Neural progenitor cell (in vitro differentiated cells): ENCODE data around the gene KLKB1. TPM values are rescaled to one million over a fixed set of nuclear protein-coding genes. Genes with fewer than 3 reads are reported as not detected.

Experiments
- DNase-seq: peaks from one replicate; pipeline ENCODE4 v3.0.0-alpha.2; 2016; ENCODE audit warnings: low spot score
- H2AFZ ChIP-seq: fragments of 200-600 bp; sonication (generic); replicated peaks from 2 replicates; pipeline ENCODE4 v1.6.1; 2016; ENCODE audit warnings: antibody characterized with exemption
- H3F3A ChIP-seq: fragments of 200-600 bp; sonication (generic); 2 replicates; pipeline ENCODE4 v1.6.1; 2016; ENCODE audit warnings: antibody characterized with exemption, low read depth
- H3K27ac ChIP-seq: fragments of 200-600 bp; sonication (generic); 2 replicates; pipeline ENCODE4 v1.5.1; 2016; ENCODE audit warnings: mild to moderate bottlenecking
- H3K27me3 ChIP-seq: fragments of 200-600 bp; sonication (generic); 2 replicates; pipeline ENCODE4 v1.6.1; 2016; ENCODE audit warnings: mild to moderate bottlenecking, moderate library complexity
- H3K36me3 ChIP-seq: fragments of 200-600 bp; sonication (generic); 2 replicates; pipeline ENCODE4 v1.5.1; 2016
- H3K4me1 ChIP-seq: fragments of 200-600 bp; sonication (generic); 2 replicates; pipeline ENCODE4 v1.6.1; 2016; ENCODE audit warnings: mixed run types
- H3K4me2 ChIP-seq: fragments of 200-600 bp; sonication (generic); 2 replicates; pipeline ENCODE4 v1.6.1; 2016
- H3K4me3 ChIP-seq: fragments of 200-600 bp; sonication (generic); 2 replicates; pipeline ENCODE4 v1.5.1; 2016
- H3K79me2 ChIP-seq: fragments of 200-600 bp; sonication (generic); 2 replicates; pipeline ENCODE4 v1.6.1; 2016; ENCODE audit warnings: low read depth
- H3K9ac ChIP-seq: fragments of 200-600 bp; sonication (generic); 2 replicates; pipeline ENCODE4 v1.6.1; 2016
- H3K9me3 ChIP-seq: fragments of 200-600 bp; sonication (generic); 2 replicates; pipeline ENCODE4 v1.5.1; 2016; ENCODE audit warnings: low read depth
- H4K20me1 ChIP-seq: fragments of 200-600 bp; sonication (generic); 2 replicates; pipeline ENCODE4 v1.6.1; 2016; ENCODE audit warnings: low read depth
- H3K27ac Mint-ChIP-seq: 3 replicates; pipeline ENCODE4 v1.8.0; 2021; ENCODE audit warnings: mixed read lengths
- H3K27me3 Mint-ChIP-seq: 2 replicates; pipeline ENCODE4 v1.8.0; 2022; ENCODE audit warnings: low read depth, mild to moderate bottlenecking, inconsistent platforms, moderate library complexity, mixed read lengths; ENCODE audit not compliant: insufficient read depth
- H3K36me3 Mint-ChIP-seq: 3 replicates; pipeline ENCODE4 v1.8.0; 2021; ENCODE audit warnings: mixed read lengths
- H3K4me1 Mint-ChIP-seq: 3 replicates; pipeline ENCODE4 v1.8.0; 2021; ENCODE audit warnings: mixed read lengths
- H3K4me3 Mint-ChIP-seq: 3 replicates; pipeline ENCODE4 v1.8.0; 2021; ENCODE audit warnings: mild to moderate bottlenecking, moderate library complexity, mixed read lengths
- H3K9me3 Mint-ChIP-seq: 3 replicates; pipeline ENCODE4 v1.8.0; 2020; ENCODE audit warnings: mixed read lengths
- EZH2 ChIP-seq: fragments of 200-600 bp; sonication (generic); IDR thresholded peaks from 2 replicates; pipeline ENCODE4 v1.6.1; 2017; ENCODE audit warnings: antibody characterized with exemption, mild to moderate bottlenecking, moderate library complexity
- EZH2phosphoT487 ChIP-seq: fragments of 200-600 bp; sonication (generic); IDR thresholded peaks from 2 replicates; pipeline ENCODE4 v1.6.1; 2017; ENCODE audit warnings: antibody characterized with exemption
- total RNA-seq: library from RNA; depleted of rRNA; stranded (reverse); fragments of >200 nt; gene quantifications from 2 replicates; pipeline ENCODE4 v1.2.3, GENCODE V29; 2015; ENCODE audit warnings: low replicate concordance
- TF ChIP-seq, protein P1 (sequence below): fragments of 200-600 bp; sonication (generic); IDR thresholded peaks from 2 replicates; pipeline ENCODE4 v1.5.1; 2017; ENCODE audit warnings: antibody characterized with exemption, mild to moderate bottlenecking

The KLKB1 gene
- total RNA-seq, 1 donor from 2014 or later = 0.39 TPM

DNA sequence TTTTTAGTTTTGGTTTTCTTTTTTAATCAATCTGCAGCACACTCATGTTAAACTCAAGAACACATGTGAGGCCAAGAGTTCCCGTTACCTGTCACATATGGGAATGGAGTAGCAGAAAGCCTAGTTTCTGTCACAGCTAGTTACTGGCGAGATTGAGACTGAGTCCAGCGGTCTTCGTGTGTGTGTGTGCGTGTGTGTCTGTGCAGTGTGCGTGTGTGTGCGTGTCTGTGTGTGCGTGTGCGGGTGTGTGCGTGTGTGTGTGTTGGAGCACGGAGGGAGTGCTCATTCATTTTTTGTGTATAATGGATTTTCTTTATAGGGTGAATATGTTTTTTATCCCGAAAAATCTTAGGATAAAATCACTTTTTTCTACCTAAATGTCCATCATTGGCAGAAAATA, 57.8 kb downstream of the KLKB1 start:
- Histone ChIP-seq H3K36me3 (no peaks in the 10 kb centered on the region), H3K4me3 (no peak overlapping the region), H3K9ac (no peak overlapping the region), H3K27ac (no peak overlapping the region), H4K20me1 (no peaks in the 10 kb centered on the region), H3K79me2 (no peaks in the 10 kb centered on the region), H3K4me1 (no peaks in the 10 kb centered on the region), H2AFZ (no peak overlapping the region), H3F3A (no peaks in the 10 kb centered on the region), H3K9me3 (no peaks in the 10 kb centered on the region), H3K4me2 (no peak overlapping the region), H3K27me3 (no peaks in the 10 kb centered on the region)
- DNase-seq = no peak
- Mint-ChIP-seq H3K36me3 (no peaks in the 10 kb centered on the region), H3K4me3 (no peak overlapping the region), H3K27me3 (peaks cover 3% of the 10 kb centered on the region), H3K27ac (no peak overlapping the region), H3K4me1 (no peaks in the 10 kb centered on the region), H3K9me3 (no peaks in the 10 kb centered on the region)
- no peak for TF ChIP-seq EZH2phosphoT487

DNA sequence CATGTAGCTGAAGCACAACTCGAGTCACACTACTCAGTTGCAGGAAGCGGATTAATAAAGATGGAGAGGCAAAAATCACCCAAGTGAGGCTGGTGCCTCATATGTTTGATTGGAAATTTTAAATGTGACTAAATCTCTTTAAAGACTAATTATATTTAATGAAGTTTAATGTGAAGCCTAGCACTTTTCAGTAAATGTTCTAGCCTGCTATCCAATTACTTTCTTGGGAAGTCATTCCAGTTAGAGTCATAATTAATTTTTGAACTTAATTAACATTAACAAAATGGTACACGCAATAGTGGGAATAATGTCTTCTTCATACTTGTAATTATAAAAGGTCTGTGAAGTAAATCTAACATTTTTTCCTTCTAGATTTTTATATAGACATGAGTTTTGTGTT, 59.3 kb downstream of the KLKB1 start:
- no peaks in the 10 kb centered on the region for H3K9me3 Mint-ChIP-seq
- no peak for DNase-seq
- TF ChIP-seq EZH2phosphoT487 = no peak
- TF ChIP-seq, protein P1, sequence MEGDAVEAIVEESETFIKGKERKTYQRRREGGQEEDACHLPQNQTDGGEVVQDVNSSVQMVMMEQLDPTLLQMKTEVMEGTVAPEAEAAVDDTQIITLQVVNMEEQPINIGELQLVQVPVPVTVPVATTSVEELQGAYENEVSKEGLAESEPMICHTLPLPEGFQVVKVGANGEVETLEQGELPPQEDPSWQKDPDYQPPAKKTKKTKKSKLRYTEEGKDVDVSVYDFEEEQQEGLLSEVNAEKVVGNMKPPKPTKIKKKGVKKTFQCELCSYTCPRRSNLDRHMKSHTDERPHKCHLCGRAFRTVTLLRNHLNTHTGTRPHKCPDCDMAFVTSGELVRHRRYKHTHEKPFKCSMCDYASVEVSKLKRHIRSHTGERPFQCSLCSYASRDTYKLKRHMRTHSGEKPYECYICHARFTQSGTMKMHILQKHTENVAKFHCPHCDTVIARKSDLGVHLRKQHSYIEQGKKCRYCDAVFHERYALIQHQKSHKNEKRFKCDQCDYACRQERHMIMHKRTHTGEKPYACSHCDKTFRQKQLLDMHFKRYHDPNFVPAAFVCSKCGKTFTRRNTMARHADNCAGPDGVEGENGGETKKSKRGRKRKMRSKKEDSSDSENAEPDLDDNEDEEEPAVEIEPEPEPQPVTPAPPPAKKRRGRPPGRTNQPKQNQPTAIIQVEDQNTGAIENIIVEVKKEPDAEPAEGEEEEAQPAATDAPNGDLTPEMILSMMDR = no peak
- H4K20me1 ChIP-seq = no peaks in the 10 kb centered on the region
- H3K4me3 ChIP-seq = no peak overlapping the region
- peaks cover 3% of the 10 kb centered on the region for H3K27me3 Mint-ChIP-seq
- H3K27ac Mint-ChIP-seq = no peak overlapping the region
- no peak overlapping the region for H3K4me2 ChIP-seq
- H3K4me1 Mint-ChIP-seq = no peaks in the 10 kb centered on the region
- H3K27me3 ChIP-seq = no peaks in the 10 kb centered on the region
- H3K9me3 ChIP-seq = no peaks in the 10 kb centered on the region
- H3K36me3 Mint-ChIP-seq = no peaks in the 10 kb centered on the region
- H3F3A ChIP-seq = no peaks in the 10 kb centered on the region
- no peaks in the 10 kb centered on the region for H3K4me1 ChIP-seq
- H2AFZ ChIP-seq = no peak overlapping the region
- no peak overlapping the region for H3K9ac ChIP-seq
- H3K4me3 Mint-ChIP-seq = no peak overlapping the region
- no peaks in the 10 kb centered on the region for H3K36me3 ChIP-seq
- H3K27ac ChIP-seq = no peak overlapping the region
- no peaks in the 10 kb centered on the region for H3K79me2 ChIP-seq

DNA sequence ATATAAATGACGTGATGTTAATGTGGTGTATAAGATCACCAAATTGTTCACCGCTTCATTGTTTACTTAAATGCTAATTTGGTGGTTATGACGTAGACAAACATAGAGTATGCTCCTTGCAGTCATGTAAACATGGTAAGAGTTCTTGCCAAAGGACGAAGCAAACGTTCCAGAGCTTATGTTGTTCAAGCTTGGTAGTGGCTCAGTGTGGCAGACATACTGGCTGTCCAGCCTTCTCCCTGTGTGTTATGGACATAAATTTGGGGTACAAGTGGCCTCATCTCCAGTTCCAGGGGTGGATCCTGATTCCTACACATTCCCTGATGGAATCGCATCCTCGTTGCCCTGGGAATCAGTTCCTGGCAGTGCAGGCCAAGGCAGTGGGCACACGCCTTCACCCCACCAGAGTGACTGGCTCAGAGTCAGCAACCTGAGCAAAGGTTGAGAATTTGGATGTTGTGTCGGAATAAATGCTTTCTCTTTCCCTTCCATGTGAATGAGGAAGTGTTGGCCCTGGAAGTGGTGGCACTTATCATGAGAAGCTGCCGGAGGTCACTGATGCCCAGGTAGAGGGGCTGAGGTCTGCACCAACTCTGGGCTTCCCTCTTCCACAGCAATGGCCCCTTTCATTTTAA, 64.1 kb downstream of the KLKB1 start:
- Histone ChIP-seq H3K27me3 (no peaks in the 10 kb centered on the region), H3K4me3 (no peak overlapping the region), H3K36me3 (no peaks in the 10 kb centered on the region), H3K79me2 (no peaks in the 10 kb centered on the region), H3K27ac (no peak overlapping the region), H3K4me2 (no peak overlapping the region), H3K9ac (no peak overlapping the region), H2AFZ (no peak overlapping the region), H3K4me1 (no peaks in the 10 kb centered on the region), H3K9me3 (no peaks in the 10 kb centered on the region), H4K20me1 (no peaks in the 10 kb centered on the region), H3F3A (no peaks in the 10 kb centered on the region)
- no peaks in the 10 kb centered on the region for H3K36me3 Mint-ChIP-seq
- no peak overlapping the region for H3K4me3 Mint-ChIP-seq
- H3K9me3 Mint-ChIP-seq = no peaks in the 10 kb centered on the region
- DNase-seq = no peak
- peaks cover 5% of the 10 kb centered on the region for H3K27me3 Mint-ChIP-seq
- H3K4me1 Mint-ChIP-seq = no peaks in the 10 kb centered on the region
- H3K27ac Mint-ChIP-seq = no peak overlapping the region
- no peak for TF ChIP-seq EZH2phosphoT487
- TF ChIP-seq, protein P1 = no peak
- TF ChIP-seq EZH2 = no peak

DNA sequence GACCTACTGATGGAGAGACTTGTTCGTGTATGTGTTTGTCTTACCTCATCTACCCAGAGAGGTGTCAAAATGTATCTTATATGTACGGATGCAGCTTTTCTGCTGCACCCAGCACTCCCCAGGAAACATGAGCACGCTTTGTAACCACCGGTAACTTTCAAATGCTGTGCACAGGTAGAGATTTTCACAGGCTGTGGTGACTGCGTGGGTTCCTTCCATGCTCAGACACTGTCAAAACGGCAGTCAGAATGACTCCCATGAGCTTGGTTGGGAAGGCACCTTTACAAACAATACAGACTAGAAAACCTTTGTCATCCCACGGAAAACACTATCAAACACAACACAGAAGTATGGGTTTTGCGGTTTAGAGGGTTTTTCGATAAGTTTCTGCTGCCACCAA, 66.9 kb downstream of the KLKB1 start:
- no peak overlapping the region for H3K27ac ChIP-seq
- no peak overlapping the region for H3K27ac Mint-ChIP-seq
- H3K4me3 ChIP-seq = no peak overlapping the region
- H3K9ac ChIP-seq = no peak overlapping the region
- TF ChIP-seq EZH2phosphoT487 = no peak
- TF ChIP-seq EZH2 = no peak
- TF ChIP-seq, protein P1 = no peak
- no peak overlapping the region for H2AFZ ChIP-seq
- peaks cover 5% of the 10 kb centered on the region for H3K27me3 ChIP-seq
- H3K79me2 ChIP-seq = no peaks in the 10 kb centered on the region
- H3K9me3 ChIP-seq = no peaks in the 10 kb centered on the region
- H3F3A ChIP-seq = peaks cover 6% of the 10 kb centered on the region
- H3K36me3 ChIP-seq = no peaks in the 10 kb centered on the region
- peaks cover 4% of the 10 kb centered on the region for H3K27me3 Mint-ChIP-seq
- no peaks in the 10 kb centered on the region for H3K36me3 Mint-ChIP-seq
- H3K4me1 ChIP-seq = no peaks in the 10 kb centered on the region
- no peak for DNase-seq
- H3K9me3 Mint-ChIP-seq = no peaks in the 10 kb centered on the region
- no peak overlapping the region for H3K4me2 ChIP-seq
- no peak overlapping the region for H3K4me3 Mint-ChIP-seq
- no peaks in the 10 kb centered on the region for H4K20me1 ChIP-seq
- H3K4me1 Mint-ChIP-seq = peaks cover 3% of the 10 kb centered on the region
